HG02885 (cell line): ENCODE data around the gene TXNRD1.

Source experiments
- ATAC-seq: cut with Tn5 transposase; IDR thresholded peaks from one replicate; pipeline ENCODE4 v1.9.1; 2021; ENCODE audit warnings: mild to moderate bottlenecking; ENCODE audit not compliant: unreplicated experiment, poor library complexity

The TXNRD1 gene

GRCh38 chr12:104358353-104359003 lies 142.9 kb downstream of the TXNRD1 start:
- ATAC-seq, result peak; percentile 75

- no peak for ATAC-seq
Measured at GRCh38 chr12:104359216-104359615, 143.6 kb downstream of the TXNRD1 start.

GRCh38 chr12:104360157-104360556 lies 144.6 kb downstream of the TXNRD1 start:
- ATAC-seq, result no peak

- no peak for ATAC-seq
Measured at GRCh38 chr12:104360983-104361707, 145.6 kb downstream of the TXNRD1 start.

GRCh38 chr12:104365921-104366410 lies 150.4 kb downstream of the TXNRD1 start:
- ATAC-seq, result no peak

- no peak for ATAC-seq
Measured at GRCh38 chr12:104369708-104370107, 154.1 kb downstream of the TXNRD1 start.

- no peak for ATAC-seq
Measured at GRCh38 chr12:104371043-104371870, 155.7 kb downstream of the TXNRD1 start.

GRCh38 chr12:104372061-104372720 lies 156.6 kb downstream of the TXNRD1 start:
- ATAC-seq, result no peak

GRCh38 chr12:104372721-104373335 lies 157.2 kb downstream of the TXNRD1 start:
- no peak for ATAC-seq

GRCh38 chr12:104374071-104374470 lies 158.5 kb downstream of the TXNRD1 start:
- ATAC-seq, result no peak

GRCh38 chr12:104374806-104375205 lies 159.2 kb downstream of the TXNRD1 start:
- no peak for ATAC-seq

GRCh38 chr12:104375775-104376174 lies 160.2 kb downstream of the TXNRD1 start:
- ATAC-seq, result no peak

- no peak for ATAC-seq
Measured at GRCh38 chr12:104376650-104377513, 161.3 kb downstream of the TXNRD1 start.

- ATAC-seq, result no peak
Measured at GRCh38 chr12:104377514-104377812, 161.9 kb downstream of the TXNRD1 start.

GRCh38 chr12:104378427-104378826 lies 162.8 kb downstream of the TXNRD1 start:
- ATAC-seq, result no peak

- ATAC-seq, result no peak
Measured at GRCh38 chr12:104381341-104381730, 165.8 kb downstream of the TXNRD1 start.

GRCh38 chr12:104381731-104382480 lies 166.3 kb downstream of the TXNRD1 start:
- ATAC-seq, result peak; percentile 49

GRCh38 chr12:104384141-104384880 lies 168.7 kb downstream of the TXNRD1 start:
- no peak for ATAC-seq
